ENCODE measurements around the gene MRPS21. TPM values are rescaled to one million over a fixed set of nuclear protein-coding genes. Genes with fewer than 3 reads are reported as not detected.

MRPS21 gene
- total RNA-seq (2022) (133 and 152 TPM in 2 replicates), Bru-seq, nascent RNA (percentile 93 among the genes with signal in this experiment), BruChase-seq, experiment 1, labeled RNA remaining after a 6-hour chase (percentile 91 among the genes with signal in this experiment), BruChase-seq, experiment 2, labeled RNA remaining after a 2-hour chase (percentile 89 among the genes with signal in this experiment)
- long read RNA-seq, transcript MRPS21-201 (2 exons, 1,462 nt): minor isoform, 102 of 388 reads
- long read RNA-seq, transcript MRPS21-202 (3 exons, 1,226 nt): major isoform, 264 of 388 reads
- long read RNA-seq, partial matches to known transcripts: 11 of 388 reads
- long read RNA-seq, other reads (novel, unspliced or antisense): 11 of 388 reads

- no peaks in the 10 kb centered on the region for H3K27me3 Mint-ChIP-seq (ENCODE audit: insufficient read depth, unreplicated experiment)
- POLR2A ChIA-PET: interaction anchor here (0.9 to 3.9 kb wide), 6 partner anchors 8 to 70 kb away, joined by 3 to 15 read pairs (median 6); partner anchors contain the start of genes APH1A, PRPF3 and RPRD2
- TF ChIP-seq CTCF (IDR thresholded peaks at IDR 0.05; ENCODE audit: unreplicated experiment): no peak
- DNase-seq (ENCODE audit: unreplicated experiment): peak; percentile 94
- BruUV-seq (replicated peaks): TSS peak; percentile 90
- H3K4me3 Mint-ChIP-seq (ENCODE audit: unreplicated experiment): peak within 1 kb of the TSS; percentile 93
- no peaks in the 10 kb centered on the region for H3K9me3 Mint-ChIP-seq (ENCODE audit: unreplicated experiment)
- intact Hi-C loops (cut with micrococcal nuclease): no loop called here
- H3K27ac Mint-ChIP-seq (ENCODE audit: low read depth, unreplicated experiment): peak within 1 kb of the TSS; percentile 100
- H3K36me3 Mint-ChIP-seq (ENCODE audit: insufficient read depth, unreplicated experiment): peaks cover 55% of the 10 kb centered on the region
- CTCF ChIA-PET: no interaction called here
- H3K4me1 Mint-ChIP-seq (ENCODE audit: insufficient read depth, unreplicated experiment): peaks cover 26% of the 10 kb centered on the region
Measured at GRCh38 chr1:150293433-150294253, at the start of gene MRPS21. Gene MRPS21 (plus strand): TSS chr1:150293861. CDS start chr1:150294367, 506 bp downstream.

GRCh38 chr1:150249936-150250335 lies 43.7 kb upstream of the MRPS21 start:
- no peaks in the 10 kb centered on the region for H3K9me3 Mint-ChIP-seq (ENCODE audit: unreplicated experiment)
- H3K4me3 Mint-ChIP-seq (ENCODE audit: unreplicated experiment): no peak overlapping the region
- H3K36me3 Mint-ChIP-seq (ENCODE audit: insufficient read depth, unreplicated experiment): no peaks in the 10 kb centered on the region
- ChIA-PET CTCF (interaction anchor here (0.6 to 1.0 kb wide), 2 partner anchors 32 to 242 kb away, joined by 3 to 4 read pairs; no protein-coding TSS in a partner anchor), POLR2A (interaction anchor here (0.8 to 1.4 kb wide), 4 partner anchors 9 to 32 kb away, joined by 3 to 7 read pairs (median 4); no protein-coding TSS in a partner anchor)
- no peaks in the 10 kb centered on the region for H3K27me3 Mint-ChIP-seq (ENCODE audit: insufficient read depth, unreplicated experiment)
- intact Hi-C loops (cut with micrococcal nuclease): no loop called here
- no peaks in the 10 kb centered on the region for H3K4me1 Mint-ChIP-seq (ENCODE audit: insufficient read depth, unreplicated experiment)
- H3K27ac Mint-ChIP-seq (ENCODE audit: low read depth, unreplicated experiment): no peak overlapping the region
- no peak for TF ChIP-seq CTCF (IDR thresholded peaks at IDR 0.05; ENCODE audit: unreplicated experiment)
- no TSS peak for BruUV-seq (replicated peaks)
- DNase-seq (ENCODE audit: unreplicated experiment): no peak

- Mint-ChIP-seq H3K27ac (ENCODE audit: low read depth, unreplicated experiment) (no peak overlapping the region), H3K9me3 (ENCODE audit: unreplicated experiment) (no peaks in the 10 kb centered on the region), H3K36me3 (ENCODE audit: insufficient read depth, unreplicated experiment) (no peaks in the 10 kb centered on the region), H3K27me3 (ENCODE audit: insufficient read depth, unreplicated experiment) (no peaks in the 10 kb centered on the region), H3K4me1 (ENCODE audit: insufficient read depth, unreplicated experiment) (peaks cover 51% of the 10 kb centered on the region), H3K4me3 (ENCODE audit: unreplicated experiment) (peak overlapping the region; percentile 7)
- no TSS peak for BruUV-seq (replicated peaks)
- no peak for DNase-seq (ENCODE audit: unreplicated experiment)
- intact Hi-C loops (cut with micrococcal nuclease): loop anchor here (1.0 to 5.0 kb wide), 6 partner anchors 25 to 740 kb away; partner anchors contain the start of gene ADAMTSL4
- CTCF ChIA-PET: interaction anchor here (0.6 to 12.7 kb wide), 51 partner anchors 9 to 899 kb away, joined by 3 to 215 read pairs (median 5); partner anchors contain the start of genes APH1A, C1orf54, CIART and MINDY1
- POLR2A ChIA-PET: interaction anchor here (0.6 to 11.7 kb wide), 18 partner anchors 10 to 666 kb away, joined by 3 to 239 read pairs (median 3); partner anchors contain the start of genes ADAMTSL4, APH1A, CIART and PRPF3
- no peak for TF ChIP-seq CTCF (IDR thresholded peaks at IDR 0.05; ENCODE audit: unreplicated experiment)
Measured at GRCh38 chr1:150256198-150256553, 37.5 kb upstream of the MRPS21 start.

All from MCF 10A (cell line).